ENCODE data around the gene OSBPL10. TPM values are rescaled to one million over a fixed set of nuclear protein-coding genes. Genes with fewer than 3 reads are reported as not detected.

OSBPL10 gene
- total and polyA plus RNA-seq, 2 of the 8 experiments (the other 6 are each of a cell fraction or from before 2014, with no cell fraction given), result 26.2 to 86.7 TPM

- TF ChIP-seq FOSL1 (IDR thresholded peaks at IDR 0.05; ENCODE audit: insufficient read depth, low read depth, low read length), result no peak
Observed at GRCh38 chr3:31728403-31728802, 252.7 kb downstream of the OSBPL10 start (continued).
